PC-3 (cell line): ENCODE results near the gene ZKSCAN2.

Experiments used
- CTCF ChIP-seq: fragments of 300-600 bp; sonication (generic); conservative IDR thresholded peaks from 2 replicates; pipeline ENCODE4 v1.5.1; 2017; ENCODE audit warnings: antibody characterized with exemption, low read depth, mild to moderate bottlenecking, low read length
- EZH2 ChIP-seq: fragments of 300-600 bp; sonication (generic); IDR thresholded peaks from one replicate; pipeline ENCODE4 v1.6.1; 2017; ENCODE audit warnings: antibody characterized with exemption, mild to moderate bottlenecking, low read length; ENCODE audit not compliant: unreplicated experiment
- EZH2phosphoT487 ChIP-seq: fragments of 300-600 bp; sonication (generic); IDR thresholded peaks from 2 replicates; pipeline ENCODE4 v1.6.1; 2018; ENCODE audit warnings: mild to moderate bottlenecking, antibody characterized with exemption, low read length, borderline replicate concordance

GRCh38 chr16:25222959-25223358 is 34.7 kb downstream of the ZKSCAN2 start:
- TF ChIP-seq CTCF, result no peak
- TF ChIP-seq EZH2, result no peak
- TF ChIP-seq EZH2phosphoT487, result no peak
